Lung (tissue), 12 donors: ENCODE measurements around the gene DUSP14. TPM values are rescaled to one million over a fixed set of nuclear protein-coding genes. Genes with fewer than 3 reads are reported as not detected.

Source experiments
- ATAC-seq: fragments of 200-7000 bp; cut with Tn5 transposase; one replicate; pipeline ENCODE4 v1.9.1; 2020; ENCODE audit warnings: moderate number of reproducible peaks; ENCODE audit not compliant: insufficient read depth, low FRiP score
- DNase-seq, 3 donors: peaks; one replicate each; pipeline ENCODE4 v3.0.0-alpha.2; 2013 to 2017
- H3K27ac ChIP-seq, 2 donors: one replicate each; pipeline ENCODE4 v1.5.1; 2013; ENCODE audit warnings: mild to moderate bottlenecking in 2 of 2, moderate library complexity in 2 of 2, control low read depth in 1 of 2, inconsistent platforms in 1 of 2, low read depth in 1 of 2, low read length in 1 of 2
- H3K27me3 ChIP-seq, 3 donors: one replicate each; pipeline ENCODE4 v1.5.1; 2013; ENCODE audit warnings: low read length in 2 of 3; ENCODE audit not compliant: control insufficient read depth in 3 of 3, insufficient read depth in 3 of 3
- H3K36me3 ChIP-seq, 4 donors: one replicate each; pipeline ENCODE4 v1.5.1; 2013; ENCODE audit warnings: low read length in 4 of 4, mild to moderate bottlenecking in 1 of 4, moderate library complexity in 1 of 4; ENCODE audit not compliant: control insufficient read depth in 4 of 4, insufficient read depth in 4 of 4
- H3K4me1 ChIP-seq, 5 donors: one replicate each; pipeline ENCODE4 v1.5.1; 2013; ENCODE audit warnings: low read length in 5 of 5, mild to moderate bottlenecking in 2 of 5, moderate library complexity in 1 of 5; ENCODE audit not compliant: control insufficient read depth in 5 of 5, insufficient read depth in 5 of 5
- H3K4me3 ChIP-seq: one replicate; pipeline ENCODE4 v1.5.1; 2013; ENCODE audit warnings: mild to moderate bottlenecking, control low read depth, moderate library complexity
- H3K9ac ChIP-seq, 2 donors: one replicate each; pipeline ENCODE4 v1.5.1; 2013; ENCODE audit warnings: low read length in 2 of 2, control low read depth in 1 of 2; ENCODE audit not compliant: insufficient read depth in 1 of 2
- H3K9me3 ChIP-seq, 4 donors: one replicate each; pipeline ENCODE4 v1.5.1; 2013; ENCODE audit warnings: low read length in 3 of 4, mild to moderate bottlenecking in 1 of 4, moderate library complexity in 1 of 4; ENCODE audit not compliant: control insufficient read depth in 4 of 4, insufficient read depth in 3 of 4
- CTCF ChIP-seq: IDR thresholded peaks from 2 replicates; pipeline ENCODE4 v1.5.1; 2012; ENCODE audit warnings: mild to moderate bottlenecking; ENCODE audit errors: control extremely low read depth, extremely low read depth
- WGBS, 2 donors: extraction: QIAGEN DNeasy Blood & Tissue Kit; methylation state at CpG; one replicate each; pipeline ENCODE4 v1.1.7; 2013; 5-methylcytosine and 5-hydroxymethylcytosine counted together
- polyA plus RNA-seq, 2 donors: library from polyadenylated mRNA; stranded (reverse); fragments of 200-250 nt; gene quantifications; one replicate each; pipeline ENCODE4 v1.2.1, GENCODE V29; 2013
- total RNA-seq, 2 donors: library from RNA; depleted of rRNA in 1 of 2; stranded (reverse); fragments of >200 nt in 1 of 2; gene quantifications; one replicate each; pipeline ENCODE4 v1.2.1, GENCODE V29; 2014 to 2021
- donor health status: control.
- donor health status: control.
- donor health status: Bipolar disorder and iron deficiency.
- donor health status: healthy.
- donor health status: DM: yes; HTN: yes; CAD: no.

DUSP14 gene
- total and polyA plus RNA-seq, 4 donors: 7.4 to 15.7 (median 10.4) TPM

- peaks cover 9 to 25% (median 12%) of the 10 kb centered on the region in 4 donors for H3K36me3 ChIP-seq
- no peak for DNase-seq
- no peak overlapping the region for H3K4me3 ChIP-seq
- H3K4me1 ChIP-seq: no peaks in the 10 kb centered on the region
- ATAC-seq: no peak
- no peaks in the 10 kb centered on the region for H3K9me3 ChIP-seq
- WGBS, 2 donors: 98% methylated on average over 3 of the region's 3 CpGs
- no peaks in the 10 kb centered on the region for H3K27me3 ChIP-seq
- TF ChIP-seq CTCF: no peak
- no peak overlapping the region for H3K27ac ChIP-seq
- H3K9ac ChIP-seq: no peak overlapping the region
These were observed 26.7 kb upstream of the DUSP14 start for GRCh38 chr17:37463039-37463438.

- H3K4me1 ChIP-seq: no peaks in the 10 kb centered on the region
- no peak overlapping the region for H3K4me3 ChIP-seq
- peaks cover 7 to 20% (median 15%) of the 10 kb centered on the region in 4 donors for H3K36me3 ChIP-seq
- no peak for TF ChIP-seq CTCF
- H3K9me3 ChIP-seq: no peaks in the 10 kb centered on the region
- no peak overlapping the region for H3K27ac ChIP-seq
- DNase-seq (no peak), ATAC-seq (no peak)
- WGBS, 2 donors: 96 to 97% methylated on average over 7 of the region's 7 CpGs
- H3K27me3 ChIP-seq: no peaks in the 10 kb centered on the region
- H3K9ac ChIP-seq: no peak overlapping the region
These were observed 24.5 kb upstream of the DUSP14 start for GRCh38 chr17:37465069-37465616.

DNA sequence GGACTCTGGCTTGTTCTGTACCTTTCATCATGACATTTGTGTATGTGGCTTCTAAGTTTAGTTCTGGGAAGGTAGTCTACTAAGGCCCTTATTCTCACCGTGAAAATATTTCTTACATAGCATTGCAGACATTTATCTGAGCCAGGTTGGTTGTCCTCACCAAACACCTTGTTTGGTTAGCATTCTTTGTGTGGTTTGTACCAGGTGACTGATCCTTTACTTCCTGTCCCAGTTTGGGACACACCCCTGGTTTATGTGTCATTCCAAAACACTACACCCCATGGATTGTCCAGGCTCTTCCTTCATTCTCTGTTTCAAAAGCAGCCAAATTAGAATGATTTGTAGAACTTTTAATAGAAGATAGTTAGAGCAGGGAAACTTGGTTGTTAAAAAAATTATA, 23.2 kb upstream of the DUSP14 start:
- DNase-seq (no peak), ATAC-seq (no peak)
- Histone ChIP-seq H3K9ac (no peak overlapping the region), H3K4me1 (no peaks in the 10 kb centered on the region), H3K27me3 (no peaks in the 10 kb centered on the region), H3K9me3 (no peaks in the 10 kb centered on the region), H3K4me3 (no peak overlapping the region), H3K36me3 (peaks cover 12 to 29% (median 23%) of the 10 kb centered on the region in 4 donors), H3K27ac (no peak overlapping the region)
- TF ChIP-seq CTCF: no peak
- WGBS, 2 donors: 87 to 93% methylated on average over 1 of the region's 1 CpG

- 59 to 81% methylated on average over 7 of the region's 7 CpGs for WGBS, 2 donors
- no peak overlapping the region for H3K27ac ChIP-seq
- H3K9me3 ChIP-seq: no peaks in the 10 kb centered on the region
- no peak overlapping the region for H3K4me3 ChIP-seq
- DNase-seq: no peak
- H3K4me1 ChIP-seq: no peaks in the 10 kb centered on the region
- H3K9ac ChIP-seq: no peak overlapping the region
- no peaks in the 10 kb centered on the region for H3K27me3 ChIP-seq
- TF ChIP-seq CTCF: no peak
- ATAC-seq: no peak
- H3K36me3 ChIP-seq: peaks cover 17 to 43% (median 23%) of the 10 kb centered on the region in 4 donors
These were observed 19.5 kb upstream of the DUSP14 start for GRCh38 chr17:37470181-37470580.
